ENCODE measurements around the gene OR52D1.

Gene OR52D1

GRCh38 chr11:5488385-5488784, at the start of gene OR52D1:
Gene OR52D1 (plus strand): TSS chr11:5488685. CDS start chr11:5488707, 22 bp downstream.
- no peak for DNase-seq

DNA sequence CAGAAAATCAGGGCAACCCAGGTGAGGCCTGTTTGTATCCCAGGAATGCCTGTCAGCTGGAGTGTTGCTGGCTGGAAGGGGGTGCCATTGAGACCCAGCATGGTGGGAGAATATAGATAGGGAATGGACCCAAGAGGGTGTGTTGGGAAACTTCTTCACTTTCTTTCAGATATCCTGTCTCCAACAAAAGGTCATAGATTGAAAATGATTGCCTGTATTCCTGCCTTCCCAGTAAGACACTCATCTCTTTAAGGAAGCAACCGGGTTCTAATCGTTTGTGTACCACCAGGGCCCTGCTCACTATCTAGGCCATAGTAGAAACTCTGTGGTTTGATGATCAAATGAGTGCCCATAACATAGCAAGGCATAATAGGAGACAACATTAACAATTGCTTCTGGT, 47.1 kb upstream of the OR52D1 start, which contains the start of gene OR51I1:
OR51I1 (minus strand) TSS at position 101 of the 400 bp plus-strand sequence; CDS start at position 101, 0 bp downstream.
- no peak for DNase-seq

- no peak for DNase-seq
Observed at GRCh38 chr11:5443835-5444393, 44.6 kb upstream of the OR52D1 start.

GRCh38 chr11:5449023-5449422, 39.5 kb upstream of the OR52D1 start, which contains the start of gene OR51I2:
Gene OR51I2 (plus strand): TSS chr11:5449323. CDS start chr11:5453489, 4,166 bp downstream.
- no peak for DNase-seq

- no peak for DNase-seq
Observed at GRCh38 chr11:5449432-5449831, 39.1 kb upstream of the OR52D1 start.

- no peak for DNase-seq
Observed at GRCh38 chr11:5460983-5461621, 27.4 kb upstream of the OR52D1 start.

- no peak for DNase-seq
Observed at GRCh38 chr11:5467527-5467926, 21.0 kb upstream of the OR52D1 start.

GRCh38 chr11:5473921-5474320, 14.6 kb upstream of the OR52D1 start:
- no peak for DNase-seq

DNA sequence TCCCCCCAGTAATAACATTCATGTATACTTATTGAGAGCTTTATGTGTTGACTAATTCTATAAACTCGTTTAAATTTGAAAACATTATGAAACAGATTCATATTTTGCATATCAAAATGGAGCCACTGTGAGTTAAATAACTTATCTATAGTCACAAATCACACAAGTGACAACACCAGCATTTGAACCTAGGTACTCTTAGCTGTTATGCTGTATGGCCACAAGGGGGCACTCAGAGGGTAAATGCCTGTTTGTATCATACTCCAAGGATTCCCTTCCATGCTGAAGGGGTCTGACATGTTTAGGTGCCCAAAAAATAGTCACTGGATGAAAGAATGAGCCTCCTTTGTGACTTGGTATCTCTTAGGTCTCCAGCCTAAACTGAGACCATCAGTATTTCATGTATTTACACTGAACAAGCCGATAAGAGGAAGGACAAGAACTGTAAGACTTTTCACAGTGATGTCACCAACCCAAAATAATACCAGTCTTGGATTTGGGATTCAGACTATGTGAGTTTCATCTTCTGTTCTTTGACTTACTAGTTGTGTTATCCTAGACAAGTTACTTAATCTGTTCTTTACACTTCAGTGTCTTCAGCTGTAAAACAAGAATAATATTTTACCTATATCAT, 12.2 kb upstream of the OR52D1 start:
- peak; percentile 21 to 24 for DNase-seq

DNA sequence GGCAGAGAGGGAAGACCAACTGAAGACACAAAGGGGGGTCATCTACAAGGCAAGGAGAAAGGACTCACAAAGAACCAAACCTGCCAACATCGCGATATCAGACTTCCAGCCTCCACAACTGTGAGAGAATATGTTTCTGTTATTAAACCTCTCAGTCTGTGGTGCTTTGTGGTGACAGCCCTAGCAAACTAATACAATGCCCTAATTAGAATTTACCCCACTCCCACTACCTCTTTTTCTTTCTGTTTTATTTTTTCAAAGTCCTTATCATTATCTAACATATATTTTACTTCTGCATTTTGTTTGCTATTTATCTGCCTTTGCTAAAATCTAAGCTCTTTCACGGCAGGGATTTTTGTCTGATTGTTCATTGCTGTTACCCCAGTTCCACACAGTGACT, 2.5 kb upstream of the OR52D1 start:
- no peak for DNase-seq

GRCh38 chr11:5486421-5486820, 2.1 kb upstream of the OR52D1 start:
- DNase-seq: no peak

DNA sequence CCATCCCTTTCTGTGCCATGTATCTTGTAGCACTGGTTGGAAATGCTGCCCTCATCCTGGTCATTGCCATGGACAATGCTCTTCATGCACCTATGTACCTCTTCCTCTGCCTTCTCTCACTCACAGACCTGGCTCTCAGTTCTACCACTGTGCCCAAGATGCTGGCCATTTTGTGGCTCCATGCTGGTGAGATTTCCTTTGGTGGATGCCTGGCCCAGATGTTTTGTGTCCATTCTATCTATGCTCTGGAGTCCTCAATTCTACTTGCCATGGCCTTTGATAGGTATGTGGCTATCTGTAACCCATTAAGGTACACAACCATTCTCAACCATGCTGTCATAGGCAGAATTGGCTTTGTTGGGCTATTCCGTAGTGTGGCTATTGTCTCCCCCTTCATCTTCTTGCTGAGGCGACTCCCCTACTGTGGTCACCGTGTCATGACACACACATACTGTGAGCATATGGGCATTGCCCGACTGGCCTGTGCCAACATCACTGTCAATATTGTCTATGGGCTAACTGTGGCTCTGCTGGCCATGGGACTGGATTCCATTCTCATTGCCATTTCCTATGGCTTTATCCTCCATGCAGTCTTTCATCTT, 414 bp downstream of the OR52D1 start:
- DNase-seq: no peak

DNA sequence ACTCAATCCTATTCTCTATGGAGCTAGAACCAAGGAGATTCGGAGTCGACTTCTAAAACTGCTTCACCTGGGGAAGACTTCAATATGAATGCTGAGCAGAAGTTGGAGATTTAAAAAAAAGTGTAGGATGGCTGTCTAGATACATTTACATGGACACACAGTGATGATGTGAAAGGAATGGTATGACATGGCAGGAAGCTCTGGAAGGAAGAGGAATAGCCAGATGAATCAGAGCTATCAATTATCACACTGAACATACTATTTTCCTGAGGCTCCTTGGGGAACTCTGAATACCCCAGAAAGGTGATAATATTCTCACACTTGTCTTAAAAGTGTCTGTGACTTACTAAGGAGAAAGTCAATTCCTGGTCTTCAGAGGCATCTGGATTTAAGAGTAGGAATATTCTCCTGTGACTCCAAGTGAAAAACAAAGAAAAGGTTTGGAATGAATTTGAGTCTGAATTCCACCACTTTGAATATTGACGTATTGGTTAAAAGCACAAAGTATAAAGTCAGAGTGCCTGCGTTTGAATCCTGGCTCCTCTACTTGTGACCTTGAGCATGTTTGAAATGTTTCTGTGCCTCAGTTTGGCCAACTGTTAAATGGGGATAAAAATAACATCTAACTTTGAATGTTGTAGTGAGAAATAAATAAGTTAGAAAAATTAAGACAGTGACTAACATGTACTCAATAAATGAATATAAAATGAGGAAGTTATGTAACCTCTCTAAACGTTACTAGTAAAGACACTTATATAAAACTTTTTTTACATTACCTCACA, 1.3 kb downstream of the OR52D1 start:
- DNase-seq: no peak

DNA sequence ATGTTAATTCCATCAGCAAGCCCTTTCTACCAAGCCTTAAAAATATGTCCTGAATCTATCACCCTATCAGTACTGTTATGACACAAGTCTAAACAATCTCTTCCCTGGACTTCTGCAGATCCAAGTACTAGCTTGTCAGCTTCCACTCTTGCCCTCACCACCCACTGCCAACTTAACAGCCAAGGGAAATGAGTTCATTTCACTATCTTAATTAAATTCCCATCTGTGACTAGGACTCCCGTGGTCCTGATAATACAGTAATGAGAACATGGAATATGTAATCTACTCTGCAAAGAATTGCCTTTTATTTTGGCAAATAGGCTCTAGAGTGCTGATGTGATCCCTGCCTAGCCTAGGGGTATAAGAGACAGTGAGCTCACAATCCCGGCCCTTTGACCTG, 11.2 kb downstream of the OR52D1 start:
- DNase-seq: no peak

- no peak for DNase-seq
Observed at GRCh38 chr11:5500393-5500801, 11.9 kb downstream of the OR52D1 start.

- DNase-seq: no peak
Observed at GRCh38 chr11:5504403-5504921, 16.0 kb downstream of the OR52D1 start.

DNA sequence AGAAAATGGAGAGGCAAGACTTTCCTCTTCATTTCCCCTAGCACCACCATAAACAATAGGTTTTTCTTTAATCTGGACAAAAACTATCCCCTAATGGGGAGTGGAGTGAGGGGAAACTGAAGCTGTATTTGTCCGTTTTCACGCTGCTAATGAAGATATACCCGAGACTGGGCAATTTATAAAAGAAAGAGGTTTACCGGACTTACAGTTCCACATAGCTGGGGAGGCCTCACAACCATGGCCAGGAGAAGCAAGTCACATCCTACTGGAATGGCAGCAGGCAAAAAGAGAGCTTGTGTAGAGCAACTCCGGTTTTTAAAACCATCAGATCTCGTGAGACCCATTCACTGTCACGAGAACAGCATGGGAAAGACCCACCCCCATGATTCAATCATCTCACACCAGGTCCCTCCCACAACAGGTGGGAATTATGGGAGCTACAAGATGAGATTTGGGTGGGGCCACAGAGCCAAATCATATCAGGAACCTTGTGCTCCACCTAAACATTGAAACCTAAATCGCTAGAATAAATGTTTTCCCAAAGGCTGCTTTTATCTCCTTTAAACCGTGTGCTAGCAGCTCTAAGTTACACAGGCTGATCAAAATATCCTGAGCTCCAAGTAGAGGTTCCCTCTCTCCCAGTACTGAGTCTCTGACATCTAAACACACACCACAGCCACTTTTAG, 17.0 kb downstream of the OR52D1 start:
- DNase-seq: no peak

DNA sequence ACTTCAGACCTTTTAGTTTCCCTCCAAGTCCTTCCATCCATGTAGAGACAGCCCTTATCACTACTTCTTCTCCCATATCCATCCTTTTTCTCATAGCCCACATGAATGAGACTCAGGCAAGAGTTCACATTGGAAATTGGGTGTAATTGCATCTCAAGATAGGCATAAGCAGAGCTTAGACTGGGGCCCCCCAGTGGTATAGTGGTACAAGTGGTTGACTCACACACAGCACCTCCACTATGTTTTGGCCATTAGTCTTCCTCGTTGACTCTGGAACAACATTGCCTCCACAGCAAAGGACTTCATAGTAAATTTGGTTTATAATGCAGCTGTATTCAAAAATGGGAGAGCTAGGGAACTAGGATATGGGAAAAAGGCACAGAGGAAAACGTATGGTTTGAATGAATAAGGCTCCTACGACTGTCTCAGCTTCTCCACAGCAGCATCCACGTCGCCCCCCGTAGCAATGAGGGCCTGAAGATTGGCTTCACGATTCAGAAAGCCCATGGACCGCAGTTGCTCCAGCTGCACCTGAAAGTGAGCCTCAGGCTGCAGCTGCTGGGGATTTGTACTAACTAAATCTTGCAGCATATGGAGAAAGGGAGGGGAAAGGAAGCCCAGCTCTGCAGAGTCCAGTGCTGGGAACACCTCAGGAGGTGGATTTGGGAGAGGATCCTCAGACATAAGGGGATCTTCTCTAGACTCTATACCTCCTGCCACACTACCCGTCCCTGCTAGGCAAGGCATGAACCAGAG, 18.9 kb downstream of the OR52D1 start:
- no peak for DNase-seq

- DNase-seq: no peak
Observed at GRCh38 chr11:5507933-5508305, 19.4 kb downstream of the OR52D1 start.

- no peak for DNase-seq
Observed at GRCh38 chr11:5508605-5509004, 20.1 kb downstream of the OR52D1 start.

DNA sequence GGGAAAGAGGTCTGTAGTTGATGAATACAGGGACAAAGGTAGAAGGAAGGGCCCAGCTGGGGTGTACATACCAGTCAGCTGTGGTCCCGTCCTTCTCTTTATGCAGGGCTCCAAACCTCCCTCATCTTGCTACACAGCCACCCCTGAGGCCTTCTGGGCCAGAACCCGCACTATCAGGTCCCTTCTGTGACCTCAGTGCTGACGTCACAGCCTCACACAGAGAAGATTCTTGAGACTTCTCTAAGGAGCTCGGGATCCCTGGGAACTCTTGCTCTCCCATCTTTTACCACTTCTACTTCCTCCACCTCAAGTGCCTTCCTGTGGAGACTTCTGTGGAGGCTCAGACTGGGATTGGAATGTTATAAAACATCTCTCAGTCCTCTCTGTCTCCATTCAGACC, 21.3 kb downstream of the OR52D1 start, which contains the start of gene UBQLN3:
UBQLN3 (minus strand) TSS at position 155 of the 400 bp plus-strand sequence. CDS start 399 bp downstream, outside the sequence.
- DNase-seq: no peak

All from stimulated activated CD4-positive, alpha-beta T cell treated with anti-CD3 and anti-CD28 coated beads, Interleukin-2, amount 100 ng/mL, for 48 hours (primary cell).